ENCODE data around the gene POR.

Gene POR

DNA sequence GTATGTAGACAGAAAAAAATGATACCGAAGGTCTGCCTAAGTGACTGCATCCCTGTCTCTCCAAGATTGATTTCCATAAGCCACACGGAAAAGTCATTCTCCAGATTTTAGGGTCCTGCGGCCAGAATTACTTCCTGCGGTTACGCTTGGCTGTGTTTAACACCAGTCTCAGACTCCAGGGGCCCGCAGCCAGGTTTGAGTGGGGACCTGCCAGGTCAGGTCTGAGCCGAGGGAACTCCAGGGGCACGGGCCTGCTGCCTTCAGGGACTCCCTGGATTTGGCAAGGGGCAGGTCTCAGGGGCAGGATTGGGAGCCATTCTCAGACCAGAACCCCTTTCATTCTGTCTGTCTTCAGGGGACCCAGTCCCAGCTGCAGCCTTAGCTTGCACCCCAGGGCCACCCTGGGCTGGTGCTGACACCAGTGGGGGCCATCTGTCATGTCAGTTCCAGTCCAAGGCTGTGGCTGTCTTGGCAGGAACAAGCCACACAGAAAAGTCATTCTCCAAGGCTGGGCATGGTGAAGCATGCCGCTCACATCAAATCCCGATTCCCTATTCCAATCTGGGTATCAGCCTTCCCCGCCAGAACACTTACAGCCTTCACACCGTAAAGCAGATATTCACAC, 40.5 kb downstream of the POR start:
- DNase-seq (ENCODE audit: low spot score) = no peak

DNA sequence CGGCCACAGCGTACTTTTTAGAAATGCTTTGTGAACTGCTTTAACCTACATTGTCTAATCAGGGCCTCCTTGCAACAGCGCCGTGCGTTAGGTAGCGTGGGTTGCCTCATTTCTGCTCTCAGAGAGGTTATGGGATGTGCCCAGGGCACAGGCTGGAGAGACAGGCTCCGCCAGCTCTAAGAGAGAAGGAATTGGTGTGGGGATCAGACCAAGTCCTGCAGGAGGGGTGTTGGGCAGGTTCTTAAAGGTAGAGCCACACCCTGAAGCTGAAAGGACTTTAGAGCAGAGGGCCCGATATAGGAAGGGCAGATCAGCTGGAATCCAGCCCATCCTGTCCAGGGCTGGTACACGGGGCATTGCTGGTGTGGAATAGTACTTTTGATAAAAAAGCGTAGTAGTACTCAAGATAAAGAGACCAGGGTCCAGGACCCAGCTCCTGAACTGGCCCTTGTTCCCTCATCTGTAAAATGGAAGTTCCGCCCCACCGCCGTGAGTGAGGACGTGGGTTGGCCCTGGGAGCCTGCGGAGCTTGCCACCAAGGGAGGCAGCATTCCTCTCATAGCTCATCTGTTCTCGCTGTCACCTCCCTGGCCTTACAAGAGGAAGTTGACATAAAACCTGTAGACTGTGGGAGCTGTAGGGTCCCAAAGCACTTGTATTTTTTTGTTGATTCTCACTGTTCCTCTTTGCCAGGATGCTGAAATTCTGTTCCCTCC, 42.2 kb downstream of the POR start:
- DNase-seq (ENCODE audit: low spot score) = no peak

DNA sequence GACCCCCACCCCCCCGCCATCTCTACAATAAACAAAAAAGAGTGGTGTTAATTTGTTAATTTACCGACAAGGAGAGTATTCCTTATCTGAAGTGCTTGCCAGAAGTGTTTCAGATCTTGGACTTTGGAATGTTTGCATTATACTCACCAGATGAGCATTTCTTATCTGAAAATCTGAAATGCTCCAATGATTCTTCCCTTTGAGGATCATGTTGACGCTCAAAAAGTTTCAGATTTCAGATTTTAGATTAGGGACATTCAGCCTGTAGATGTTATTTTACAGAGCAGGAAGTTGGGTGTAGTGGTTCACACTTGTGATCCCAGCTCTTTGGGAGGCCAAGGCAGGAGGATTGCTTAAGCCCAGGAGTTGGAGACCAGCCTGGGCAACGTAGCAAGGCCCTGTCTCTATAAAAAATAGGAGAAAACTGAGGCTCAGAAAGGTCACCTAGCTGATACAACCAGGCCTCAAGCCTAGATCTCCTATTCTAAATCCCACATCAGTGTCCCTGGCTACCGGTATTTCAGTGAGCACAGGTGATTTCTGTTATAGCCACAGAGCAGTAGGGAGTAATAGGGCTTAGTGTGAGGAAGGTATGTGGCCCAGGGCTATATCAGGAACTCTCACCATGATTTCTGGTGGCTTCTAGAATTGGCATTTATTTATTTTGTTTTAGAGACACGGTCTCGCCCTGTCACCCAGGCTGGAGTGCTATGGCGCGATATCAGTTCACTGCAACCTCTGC, 44.0 kb downstream of the POR start:
- DNase-seq (ENCODE audit: low spot score) = no peak

DNA sequence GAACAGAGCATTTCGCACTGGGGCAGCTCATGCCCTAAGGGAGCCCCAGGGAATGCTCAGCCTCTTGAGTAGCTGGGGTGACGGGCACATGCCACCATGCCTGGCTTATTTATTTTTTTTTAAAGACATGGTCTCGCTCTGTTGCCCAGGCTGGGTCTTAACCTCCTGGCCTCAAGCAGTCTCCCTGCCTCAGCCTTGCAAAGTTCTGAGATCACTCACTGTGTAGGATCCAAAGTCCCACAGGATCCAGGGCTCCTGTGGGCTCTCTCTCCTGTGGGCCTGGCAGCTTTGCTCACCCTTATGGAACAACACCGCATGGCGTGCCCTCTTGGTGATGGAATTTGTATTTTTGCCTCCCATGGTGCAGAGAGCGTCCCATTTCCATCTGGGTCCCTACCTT, 45.4 kb downstream of the POR start:
- no peak for DNase-seq (ENCODE audit: low spot score)

DNA sequence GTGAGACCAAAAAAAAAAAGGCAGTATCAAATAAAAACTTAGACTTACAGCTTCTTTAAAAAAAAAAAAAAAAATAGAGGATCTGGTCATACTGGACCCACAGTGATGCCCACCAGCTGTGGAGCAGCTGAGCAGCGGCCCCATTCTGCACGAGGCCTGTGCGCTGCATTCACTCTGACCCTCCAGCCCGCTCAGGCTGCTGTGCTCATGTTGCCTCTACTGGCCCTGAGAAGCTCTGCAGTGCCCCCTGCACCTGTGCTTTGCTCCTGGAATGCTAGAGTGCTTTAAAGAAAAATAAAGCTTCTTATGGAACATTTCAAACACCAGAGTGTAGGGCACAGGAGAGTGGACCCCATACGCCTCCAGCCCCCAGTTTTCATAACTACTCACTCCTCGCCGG, 46.3 kb downstream of the POR start:
- DNase-seq (ENCODE audit: low spot score) = no peak

DNA sequence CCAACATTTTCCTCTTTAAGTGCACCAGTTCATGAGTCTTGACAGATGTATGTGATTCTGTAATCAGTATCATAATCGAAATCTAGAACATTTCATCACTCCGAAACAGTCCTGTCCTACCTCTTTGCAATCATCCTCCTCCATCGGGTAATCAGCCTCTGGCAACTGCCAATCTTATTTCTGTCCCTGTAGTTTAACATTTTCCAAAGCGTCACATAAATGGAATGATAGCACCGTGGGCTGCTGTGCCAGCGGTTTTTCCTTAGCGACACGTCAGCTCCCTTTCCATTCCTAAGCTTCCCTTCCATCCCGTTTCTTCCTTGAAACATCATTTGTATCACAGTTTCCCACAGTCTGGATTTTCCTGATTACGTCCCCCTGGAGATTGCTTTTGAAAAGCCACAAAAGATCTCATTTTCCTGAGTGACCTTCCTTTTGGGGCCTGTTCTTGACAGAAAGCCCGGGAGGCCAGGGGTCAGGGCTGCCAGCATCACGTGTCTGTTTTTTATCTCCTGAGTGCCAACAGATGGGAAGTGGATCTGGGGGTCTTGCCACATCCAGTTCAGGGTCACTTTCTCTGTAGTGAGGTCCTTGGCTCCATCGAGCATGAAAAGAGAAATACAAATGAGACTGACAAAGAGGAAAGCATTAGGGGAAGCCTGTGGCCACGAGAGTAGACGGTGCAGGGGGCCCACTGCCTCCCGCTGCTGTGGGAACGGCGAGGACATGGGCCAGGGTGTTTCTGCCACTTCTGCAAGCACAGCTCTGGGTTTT, 47.8 kb downstream of the POR start:
- DNase-seq (ENCODE audit: low spot score) = no peak

DNA sequence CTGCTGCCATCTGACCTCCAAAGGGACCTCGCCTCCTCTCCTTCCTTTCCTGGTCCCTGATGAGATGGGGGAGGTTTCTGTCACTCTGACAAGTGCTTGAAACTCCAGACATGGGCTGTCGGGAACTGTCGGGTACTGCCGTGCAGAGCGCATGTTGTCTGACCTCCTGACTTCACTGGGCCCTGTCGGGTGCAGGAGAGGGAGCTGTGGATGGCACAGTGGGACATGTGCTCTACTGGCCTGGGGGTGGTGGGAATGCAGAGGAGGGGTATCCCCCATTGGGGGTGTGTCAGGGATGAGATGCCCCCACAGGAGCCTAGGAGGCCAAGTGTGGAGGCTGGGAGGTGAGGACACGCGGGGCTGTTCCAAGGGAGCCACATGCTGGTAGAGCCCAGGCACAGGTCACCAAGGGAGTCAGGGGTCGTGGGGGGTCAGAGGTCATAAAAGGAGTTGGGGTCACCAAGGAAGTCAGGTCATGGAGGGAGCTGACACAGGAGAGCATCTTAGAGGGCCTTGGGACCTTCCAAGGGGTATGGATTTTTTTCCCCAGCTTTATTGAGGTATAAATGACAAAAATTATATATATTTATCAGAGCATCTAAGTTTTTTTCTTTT, 48.5 kb downstream of the POR start:
- no peak for DNase-seq (ENCODE audit: low spot score)

DNA sequence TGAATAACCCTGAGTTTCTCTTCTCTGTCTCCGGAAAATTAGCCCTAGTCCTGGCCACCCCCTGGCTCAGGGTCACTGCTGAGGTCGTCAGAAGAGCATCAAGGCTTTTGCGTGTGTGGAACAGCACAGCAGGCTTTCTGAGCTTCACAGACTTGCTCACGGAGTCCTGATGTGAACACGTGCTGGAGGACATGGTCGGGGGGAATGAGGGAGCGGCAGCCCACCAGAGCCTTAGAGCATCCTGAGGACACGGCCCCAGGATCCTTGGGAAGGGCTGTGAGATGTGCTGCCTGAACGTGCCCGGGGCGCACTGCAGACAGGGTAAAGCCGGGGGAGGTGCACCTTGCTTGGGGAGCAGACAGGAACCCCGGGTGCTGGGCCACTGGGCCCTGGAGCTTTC, 50.7 kb downstream of the POR start:
- DNase-seq (ENCODE audit: low spot score) = no peak

DNA sequence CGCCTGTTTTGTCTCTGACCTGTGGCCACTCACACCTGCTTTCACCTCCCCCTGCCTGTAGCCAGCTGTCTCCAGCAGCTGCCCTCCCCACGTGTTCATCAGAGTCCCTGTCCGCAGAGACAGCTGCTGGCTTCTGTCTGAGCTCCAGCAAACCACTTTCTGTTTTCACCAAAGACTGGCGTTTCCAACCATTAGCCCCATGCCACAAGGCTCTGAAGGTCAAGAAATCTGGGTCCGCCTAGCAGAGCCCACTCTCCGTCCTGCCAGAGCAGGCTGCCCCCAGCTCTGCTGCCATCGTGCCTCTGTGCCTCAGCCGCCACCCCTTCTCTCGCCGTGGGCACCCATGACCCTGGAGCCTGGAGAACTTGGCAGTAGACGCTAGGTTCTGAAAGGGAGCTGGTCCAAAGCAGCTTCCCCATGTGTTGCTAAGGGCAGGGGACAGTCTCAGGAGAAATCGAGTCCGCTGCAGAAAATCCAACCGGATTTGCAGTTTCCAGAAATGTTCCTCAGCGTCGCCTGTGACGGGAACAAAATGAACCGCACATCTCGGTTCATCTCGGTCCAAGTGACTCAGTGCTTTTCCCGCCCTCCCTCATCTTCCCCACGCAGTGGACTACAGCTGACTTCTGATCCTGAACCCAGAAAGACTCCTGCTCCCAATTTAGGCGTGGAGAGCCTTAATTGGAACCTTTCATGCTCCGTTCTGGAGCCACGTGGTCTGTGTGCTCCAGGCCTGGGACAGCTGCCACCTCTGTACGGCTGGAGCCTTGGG, 51.4 kb downstream of the POR start:
- DNase-seq (ENCODE audit: low spot score) = peak; percentile 38

DNA sequence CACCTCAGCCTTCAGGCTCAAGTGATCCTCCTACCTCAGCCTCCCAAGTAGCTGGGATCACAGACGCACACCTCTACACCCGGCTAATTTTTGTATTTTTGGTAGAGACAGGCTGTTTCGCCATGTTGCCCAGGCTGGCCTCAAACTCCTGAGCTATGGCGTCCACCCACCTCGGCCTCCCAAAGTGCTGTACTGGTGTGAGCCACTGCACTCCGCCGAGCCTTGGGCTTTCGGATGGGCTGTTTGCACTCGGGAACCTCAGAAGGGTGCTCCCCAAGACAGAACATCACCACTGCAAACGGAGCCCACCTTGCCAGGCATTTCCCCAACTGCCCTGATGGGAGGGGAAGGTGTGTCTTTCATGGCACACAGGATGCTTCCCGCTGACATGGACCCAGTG, 52.1 kb downstream of the POR start:
- no peak for DNase-seq (ENCODE audit: low spot score)

DNA sequence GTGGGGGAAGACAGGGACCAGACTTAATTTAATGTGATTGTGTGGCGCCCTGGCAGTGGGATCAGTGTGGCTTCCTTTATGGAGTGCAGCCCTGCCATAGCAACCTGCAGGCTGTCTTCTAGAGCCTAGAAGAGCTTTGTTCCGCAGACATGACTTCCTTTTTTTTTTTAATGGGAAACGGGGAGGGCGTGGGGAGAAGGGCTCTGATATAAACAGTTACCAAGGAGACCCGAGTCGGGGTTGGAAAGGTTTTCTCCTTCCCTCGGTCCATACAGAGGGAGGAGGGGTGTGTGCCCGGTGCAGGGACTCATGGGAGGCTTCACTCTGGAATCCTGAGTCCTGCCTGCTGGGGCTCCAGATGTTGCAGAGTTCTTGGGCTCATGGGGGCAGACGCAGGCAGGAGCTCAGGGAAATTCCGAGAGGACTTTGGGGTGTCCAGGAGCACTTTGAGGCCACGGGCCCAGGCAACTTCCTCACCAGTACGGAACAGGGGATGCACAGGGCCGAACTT, 52.6 kb downstream of the POR start:
- DNase-seq (ENCODE audit: low spot score) = peak; percentile 34

DNA sequence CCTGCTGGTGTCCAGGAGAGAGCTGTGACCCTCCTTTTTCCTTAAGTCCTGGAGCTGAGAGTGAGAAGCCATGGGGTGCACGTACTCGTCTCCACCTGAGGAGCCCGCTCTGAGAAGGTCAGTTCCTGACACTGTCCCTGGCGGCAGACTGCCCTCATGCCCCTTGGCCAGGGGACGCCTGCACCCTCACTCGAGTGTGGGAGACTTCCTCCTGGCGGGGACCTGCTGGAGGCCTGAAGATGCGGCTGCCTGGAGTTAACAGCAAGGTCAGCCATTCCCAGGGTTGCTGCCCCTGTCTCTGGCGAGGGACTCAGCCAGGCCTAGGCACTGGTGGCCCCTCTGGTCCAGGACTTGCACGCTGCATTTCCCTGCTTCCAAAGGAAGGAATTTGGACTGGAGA, 53.1 kb downstream of the POR start:
- no peak for DNase-seq (ENCODE audit: low spot score)

DNA sequence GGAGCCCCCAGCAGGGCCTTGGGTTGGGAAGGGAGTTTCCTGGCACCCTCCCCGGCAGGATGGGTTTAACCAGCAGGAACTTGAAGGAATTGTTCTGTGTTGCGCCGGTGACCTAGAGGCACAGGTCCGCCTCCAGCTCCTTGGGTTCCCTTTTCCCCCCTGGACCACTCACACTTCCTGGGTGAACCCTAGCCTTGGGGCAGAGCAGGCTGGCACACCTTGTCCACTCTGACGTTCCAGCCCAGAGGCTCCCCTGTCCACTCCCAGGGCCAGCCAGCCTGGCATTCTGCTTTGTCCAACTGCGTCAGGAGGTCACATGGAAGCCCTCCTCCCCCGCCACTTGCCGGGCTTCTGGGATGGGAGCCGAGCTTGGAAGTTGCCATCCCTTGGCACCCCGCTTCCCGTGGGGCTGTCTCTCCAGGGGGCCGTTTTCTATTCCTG, 53.6 kb downstream of the POR start:
- peak; percentile 68 for DNase-seq (ENCODE audit: low spot score)

DNA sequence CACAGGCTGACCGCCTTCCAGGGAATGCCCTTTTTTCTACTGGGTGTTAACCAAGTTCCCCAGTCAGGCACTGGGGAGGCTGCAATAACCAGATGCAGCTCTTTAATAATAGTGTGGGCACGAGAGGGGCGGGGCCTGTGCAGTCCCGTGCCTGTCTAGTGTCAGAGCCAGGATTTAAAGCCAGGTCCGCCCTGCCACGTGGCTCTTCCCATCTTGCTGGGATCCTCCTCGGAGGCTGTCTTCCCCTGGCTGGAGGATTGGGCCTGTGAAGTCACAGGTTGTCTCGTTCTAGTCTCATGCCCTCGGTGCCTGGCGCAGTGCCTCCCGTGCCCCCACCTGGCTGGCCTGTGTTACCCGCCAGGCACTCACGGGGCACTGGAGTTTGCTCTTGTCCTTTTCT, 54.2 kb downstream of the POR start:
- no peak for DNase-seq (ENCODE audit: low spot score)

DNA sequence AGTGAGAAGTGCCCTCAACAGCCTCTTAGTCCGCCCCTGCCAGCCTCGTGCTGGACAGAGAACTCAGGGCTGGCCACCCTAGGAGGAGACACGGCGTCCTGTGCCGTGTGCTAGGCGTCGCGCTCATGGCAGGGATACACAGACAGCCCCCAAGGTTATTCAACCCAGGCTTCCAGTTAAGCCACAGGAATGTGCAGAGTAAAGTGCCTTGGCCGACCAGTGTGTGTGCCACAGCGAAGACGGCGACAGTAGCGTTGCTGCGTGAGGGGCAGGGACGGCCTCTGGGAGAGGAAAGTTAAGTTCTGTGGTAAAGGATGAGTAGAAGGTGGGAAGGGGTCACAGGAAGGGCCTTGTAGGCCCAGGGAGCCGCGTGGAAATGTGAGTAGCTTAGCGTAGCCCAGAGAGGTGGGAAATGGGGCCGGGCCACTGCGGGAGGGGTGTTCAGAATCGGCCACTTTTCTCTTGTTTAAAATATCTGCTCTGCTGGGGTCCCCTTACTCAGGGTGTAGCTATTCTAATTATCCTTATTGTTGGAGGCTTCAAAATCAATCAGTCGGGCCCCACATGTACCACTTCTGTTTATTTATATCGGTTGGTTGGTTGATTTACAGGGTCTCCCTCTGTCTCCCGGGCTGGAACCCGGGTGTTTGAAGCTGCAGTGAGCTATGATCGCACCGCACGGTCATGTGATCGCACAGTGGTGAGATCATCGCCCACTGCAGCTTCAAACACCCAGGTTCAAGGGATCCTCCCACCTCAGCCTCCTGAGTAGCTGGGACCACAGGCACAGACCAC, 54.9 kb downstream of the POR start:
- no peak for DNase-seq (ENCODE audit: low spot score)

DNA sequence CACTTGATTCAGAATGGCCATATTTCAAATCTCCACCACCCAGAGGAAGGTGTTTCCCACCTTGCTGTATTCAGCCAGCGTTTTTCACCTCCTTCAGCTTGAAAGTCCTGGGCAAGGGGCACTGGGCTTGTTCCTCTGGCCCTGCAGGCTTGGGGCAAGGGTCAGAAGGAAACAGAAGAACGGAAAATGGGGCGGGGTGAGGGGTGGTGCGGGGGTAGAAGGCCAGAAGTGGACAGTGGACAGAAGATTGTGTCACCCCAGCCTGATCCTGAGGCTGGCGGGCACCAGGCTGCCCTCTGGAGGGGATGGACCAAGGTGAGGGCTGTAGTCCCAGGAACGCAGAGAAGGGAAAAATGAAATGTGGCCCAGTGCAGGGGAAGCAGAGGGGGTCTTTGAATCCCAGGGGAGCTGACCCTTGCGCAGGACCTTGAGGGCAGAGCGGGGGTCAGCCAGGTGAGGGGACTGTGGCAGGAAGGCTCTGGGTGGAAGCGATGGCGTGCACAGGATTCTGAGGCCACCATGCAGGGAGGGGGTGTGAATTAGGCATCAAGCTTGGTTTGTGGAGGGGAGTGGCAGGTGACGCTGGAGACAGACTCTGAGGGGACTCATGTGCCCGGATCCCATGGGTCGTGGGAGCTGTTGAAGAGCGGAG, 56.5 kb downstream of the POR start:
- no peak for DNase-seq (ENCODE audit: low spot score)

DNA sequence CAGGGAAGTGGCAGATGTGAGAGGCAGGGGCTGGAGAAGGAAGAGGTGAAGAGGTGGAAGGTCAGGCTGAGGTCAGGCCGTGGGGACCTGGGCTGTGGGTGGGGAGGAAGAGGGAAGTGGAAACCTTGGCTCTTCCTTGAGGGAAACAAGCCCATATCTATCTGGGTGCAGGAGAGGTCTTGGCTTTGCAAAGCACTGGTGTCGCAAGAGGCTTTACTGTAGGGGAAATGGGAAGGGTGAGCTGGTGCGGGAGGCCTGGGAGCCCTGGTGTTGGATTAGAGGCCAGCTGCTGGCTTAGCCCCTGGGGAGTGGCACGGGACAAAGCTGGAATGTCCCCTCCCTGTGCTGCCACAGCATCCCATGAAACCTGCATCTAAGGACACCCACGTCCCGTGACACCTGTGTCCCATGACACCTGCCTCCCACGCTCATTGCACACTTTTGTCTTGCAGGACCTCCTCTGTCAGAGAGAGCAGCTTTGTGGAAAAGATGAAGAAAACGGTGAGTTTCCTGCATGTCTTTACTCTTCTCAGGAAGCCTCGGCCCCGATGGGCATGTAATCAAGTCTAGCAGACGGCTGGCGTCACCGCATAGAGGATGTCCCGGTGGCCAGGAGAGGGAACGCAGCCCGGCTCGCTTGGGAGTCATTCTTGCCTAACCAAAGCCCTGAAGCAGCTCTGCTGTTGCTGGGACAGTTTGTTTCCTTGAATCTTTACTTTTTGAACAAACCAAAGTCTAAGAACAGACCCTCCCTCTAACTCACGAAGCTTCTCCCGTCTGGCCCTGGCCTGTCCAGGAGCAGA, 57.2 kb downstream of the POR start:
- DNase-seq (ENCODE audit: low spot score) = no peak

DNA sequence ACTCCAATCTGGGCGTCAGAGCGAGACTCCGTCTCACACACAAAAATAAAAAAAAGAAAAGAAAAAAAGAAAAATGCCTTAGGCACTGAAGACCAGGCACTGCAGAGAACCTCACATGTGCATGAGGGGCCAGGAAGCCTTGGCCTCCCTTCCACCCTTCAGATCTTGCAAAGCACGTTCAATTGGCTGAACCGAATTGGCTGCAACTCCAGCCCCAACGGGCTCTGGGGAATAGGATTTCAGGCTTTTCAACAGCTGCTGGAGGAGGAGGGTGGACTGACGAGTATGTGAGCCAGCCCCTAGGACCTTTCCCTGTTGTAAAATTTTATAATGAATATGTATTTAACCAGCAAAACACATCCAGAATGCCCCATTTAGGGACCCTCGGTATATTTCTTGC, 62.8 kb downstream of the POR start:
- DNase-seq (ENCODE audit: low spot score) = no peak
